ENCODE measurements around the gene RECQL.
A peak's percentile ranks its signal among the peaks of the same experiment; 100 is the strongest.

Gene RECQL, protein sequence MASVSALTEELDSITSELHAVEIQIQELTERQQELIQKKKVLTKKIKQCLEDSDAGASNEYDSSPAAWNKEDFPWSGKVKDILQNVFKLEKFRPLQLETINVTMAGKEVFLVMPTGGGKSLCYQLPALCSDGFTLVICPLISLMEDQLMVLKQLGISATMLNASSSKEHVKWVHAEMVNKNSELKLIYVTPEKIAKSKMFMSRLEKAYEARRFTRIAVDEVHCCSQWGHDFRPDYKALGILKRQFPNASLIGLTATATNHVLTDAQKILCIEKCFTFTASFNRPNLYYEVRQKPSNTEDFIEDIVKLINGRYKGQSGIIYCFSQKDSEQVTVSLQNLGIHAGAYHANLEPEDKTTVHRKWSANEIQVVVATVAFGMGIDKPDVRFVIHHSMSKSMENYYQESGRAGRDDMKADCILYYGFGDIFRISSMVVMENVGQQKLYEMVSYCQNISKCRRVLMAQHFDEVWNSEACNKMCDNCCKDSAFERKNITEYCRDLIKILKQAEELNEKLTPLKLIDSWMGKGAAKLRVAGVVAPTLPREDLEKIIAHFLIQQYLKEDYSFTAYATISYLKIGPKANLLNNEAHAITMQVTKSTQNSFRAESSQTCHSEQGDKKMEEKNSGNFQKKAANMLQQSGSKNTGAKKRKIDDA

GRCh38 chr12:21501258-21502163, at the start of gene RECQL, which contains the start of gene GOLT1B:
Gene RECQL (minus strand): TSS chr12:21501635. CDS start chr12:21499570, 2,065 bp downstream.
Gene GOLT1B (plus strand): TSS chr12:21501789. CDS start chr12:21501924, 135 bp downstream.
- peak; percentile 97 for DNase-seq (ENCODE audit: low spot score)

- DNase-seq (ENCODE audit: low spot score), result no peak
Measured at GRCh38 chr12:21547437-21547836, 46.0 kb upstream of the RECQL start.

GRCh38 chr12:21546716-21547115, 45.3 kb upstream of the RECQL start:
- no peak for DNase-seq (ENCODE audit: low spot score)

DNA sequence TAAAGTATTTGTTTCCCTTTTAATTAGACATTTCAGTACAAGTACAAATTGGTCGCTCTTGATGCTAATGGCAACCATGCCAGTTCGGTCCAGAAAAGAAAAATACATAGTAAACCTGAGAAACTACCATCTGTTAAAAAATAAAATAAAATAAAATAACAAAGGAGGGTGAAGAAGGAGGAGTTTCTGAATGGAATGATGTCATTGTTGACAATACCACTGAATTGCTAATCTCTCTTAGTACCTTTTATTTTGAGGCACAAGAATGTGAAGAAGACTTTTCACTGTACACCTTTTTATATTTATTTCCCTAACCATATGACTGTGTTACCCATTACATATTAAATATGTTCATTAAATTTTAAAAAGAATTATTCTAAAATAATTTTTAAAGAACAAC, 44.1 kb upstream of the RECQL start:
- no peak for DNase-seq (ENCODE audit: low spot score)

- DNase-seq (ENCODE audit: low spot score), result no peak
Measured at GRCh38 chr12:21543151-21543550, 41.7 kb upstream of the RECQL start.

DNA sequence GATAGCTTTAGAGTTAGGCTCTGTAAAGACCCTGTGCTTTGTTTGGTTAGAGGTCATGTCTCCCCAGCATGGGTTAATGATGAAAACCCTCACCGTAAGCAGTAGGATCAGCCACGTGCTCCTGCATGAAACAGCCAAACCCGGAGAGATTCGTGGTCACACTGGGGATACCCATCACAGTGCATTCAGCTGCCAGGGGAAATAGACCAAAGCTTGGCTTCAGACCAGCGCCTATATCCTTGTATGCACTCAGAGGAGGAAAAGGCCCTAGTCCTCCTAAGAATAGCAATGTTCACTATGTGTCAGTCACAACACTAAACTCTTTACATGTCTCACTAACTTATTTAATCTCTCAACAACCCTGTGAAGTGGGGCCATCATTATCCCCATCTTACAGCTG, 41.0 kb upstream of the RECQL start:
- no peak for DNase-seq (ENCODE audit: low spot score)

GRCh38 chr12:21541773-21542172, 40.3 kb upstream of the RECQL start:
- no peak for DNase-seq (ENCODE audit: low spot score)

DNA sequence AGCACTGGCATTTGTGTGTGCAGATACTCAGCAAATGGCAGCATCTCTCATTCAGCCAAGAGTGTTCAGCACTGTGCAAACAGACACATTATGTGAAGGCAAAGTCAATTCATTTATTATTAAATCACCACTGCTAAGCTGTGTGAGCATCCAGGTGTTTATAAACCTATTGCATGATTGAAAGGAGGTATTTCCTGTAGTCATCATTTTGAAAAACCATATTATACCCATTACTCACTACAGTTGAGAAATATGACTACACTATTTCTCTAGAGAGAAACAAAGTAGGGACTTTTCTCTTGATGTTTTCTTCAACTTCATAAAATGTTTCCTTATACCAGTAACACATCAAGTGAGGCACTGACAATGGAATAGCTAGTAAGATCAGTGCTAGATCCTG, 38.4 kb upstream of the RECQL start:
- no peak for DNase-seq (ENCODE audit: low spot score)

DNA sequence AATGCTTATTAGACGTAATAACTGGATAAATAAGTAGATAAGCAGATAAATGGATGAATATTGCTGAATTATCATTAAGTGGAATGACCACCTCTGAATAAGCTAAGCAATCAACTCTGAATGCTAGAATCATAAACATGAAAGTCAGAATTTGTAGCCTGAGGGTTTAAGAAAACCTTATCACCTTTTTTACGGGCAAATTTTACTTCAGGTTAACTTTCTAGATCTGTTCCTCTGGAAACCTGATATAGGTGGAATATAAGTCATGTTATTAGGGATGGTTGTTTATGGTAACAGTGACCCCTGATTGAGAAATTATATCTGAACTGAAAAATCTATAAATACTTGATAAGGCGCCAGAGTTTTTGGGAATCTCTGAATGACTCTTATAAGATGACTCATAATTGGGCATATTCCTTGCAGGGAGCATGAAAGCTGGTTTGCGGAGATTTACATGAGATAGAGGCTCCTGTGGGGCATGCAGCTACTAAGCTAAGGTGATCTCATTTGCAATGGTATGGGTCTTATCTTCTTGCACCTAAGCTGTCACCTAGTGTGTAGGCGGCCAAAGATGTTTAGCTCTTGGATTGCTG, 36.7 kb upstream of the RECQL start:
- no peak for DNase-seq (ENCODE audit: low spot score)

DNA sequence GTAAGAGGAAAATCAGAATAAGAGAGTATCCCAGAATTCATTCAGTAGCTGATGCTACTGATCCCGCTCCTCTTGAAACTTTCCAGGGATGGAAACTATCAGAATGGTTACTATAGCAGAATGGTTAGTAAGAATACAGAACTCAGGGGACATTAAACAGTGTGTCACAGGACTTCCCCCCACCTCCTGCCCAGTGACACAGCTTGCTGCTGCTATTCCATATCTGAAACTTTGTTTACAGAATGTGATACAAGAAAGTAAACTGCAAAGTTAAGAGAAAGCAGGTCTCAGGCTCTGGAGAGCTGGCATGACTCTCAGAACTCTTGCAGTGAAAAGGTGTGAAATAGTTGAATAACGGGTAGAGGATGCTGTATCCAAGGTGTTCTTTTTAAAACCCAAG, 28.0 kb upstream of the RECQL start:
- no peak for DNase-seq (ENCODE audit: low spot score)

GRCh38 chr12:21528953-21529352, 27.5 kb upstream of the RECQL start:
- DNase-seq (ENCODE audit: low spot score), result no peak

DNA sequence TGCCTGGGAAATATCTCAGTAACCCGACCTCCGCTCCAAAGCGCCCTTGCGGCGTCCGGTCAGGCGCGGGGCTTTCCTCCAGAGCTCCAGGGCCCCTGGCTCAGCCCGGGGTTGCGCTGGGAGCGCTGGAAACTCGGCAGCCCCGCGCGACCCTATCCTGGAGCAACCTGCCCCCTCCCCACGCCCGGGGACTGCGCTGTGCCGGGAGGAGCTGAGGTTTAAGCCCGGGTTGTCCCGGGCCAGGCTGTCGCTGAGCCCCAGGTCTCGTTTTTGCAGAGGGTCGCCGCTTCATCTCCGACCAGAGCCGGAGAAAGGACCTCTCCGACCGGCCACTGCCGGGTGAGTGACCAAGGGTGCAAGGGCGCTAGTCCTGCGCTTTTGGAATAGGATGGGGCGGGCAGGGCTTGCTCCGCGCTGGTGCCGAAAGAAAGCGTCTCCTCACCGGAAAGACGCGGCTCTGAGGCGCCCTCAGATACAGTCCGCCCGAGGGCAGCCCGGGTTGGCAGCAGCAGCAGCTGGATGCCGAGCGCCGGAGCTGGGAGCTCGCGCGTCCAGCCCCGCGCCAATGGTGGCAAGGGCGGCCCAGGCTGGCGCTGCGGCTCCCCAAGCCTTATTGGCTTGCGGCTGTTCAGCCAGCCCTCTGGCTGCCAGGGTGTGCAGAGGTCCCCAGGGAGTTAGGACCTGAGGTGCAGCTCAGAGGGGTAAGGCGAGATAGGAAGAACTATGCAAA, 26.2 kb upstream of the RECQL start:
- DNase-seq (ENCODE audit: low spot score), result peak; percentile 82

- DNase-seq (ENCODE audit: low spot score), result no peak
Measured at GRCh38 chr12:21526721-21527345, 25.4 kb upstream of the RECQL start.

- no peak for DNase-seq (ENCODE audit: low spot score)
Measured at GRCh38 chr12:21526053-21526452, 24.6 kb upstream of the RECQL start, which contains the start of gene SPX. Gene SPX (plus strand): TSS chr12:21526296. CDS start chr12:21526473, 177 bp downstream.

- DNase-seq (ENCODE audit: low spot score), result no peak
Measured at GRCh38 chr12:21523148-21523547, 21.7 kb upstream of the RECQL start.

- no peak for DNase-seq (ENCODE audit: low spot score)
Measured at GRCh38 chr12:21521541-21521940, 20.1 kb upstream of the RECQL start.

GRCh38 chr12:21518451-21518850, 17.0 kb upstream of the RECQL start:
- DNase-seq (ENCODE audit: low spot score), result no peak

DNA sequence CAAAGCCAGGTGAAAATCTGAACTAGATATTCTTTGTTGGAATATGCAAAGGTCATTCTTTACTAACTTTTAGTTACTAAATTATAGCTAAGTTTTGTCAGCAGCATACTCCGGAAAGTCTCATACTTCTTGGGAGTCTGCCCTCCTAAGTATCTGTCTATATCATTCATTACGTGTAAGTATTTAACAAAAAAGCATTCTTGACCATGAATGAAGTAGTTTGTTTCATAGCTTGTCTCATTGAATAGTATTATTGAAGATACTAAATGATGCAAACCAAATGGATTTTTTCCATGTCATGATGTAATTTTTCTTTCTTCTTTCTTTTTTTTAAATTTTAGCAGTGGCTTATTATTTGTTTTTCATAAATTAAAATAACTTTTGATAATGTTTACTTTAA, 14.8 kb upstream of the RECQL start:
- DNase-seq (ENCODE audit: low spot score), result no peak

- DNase-seq (ENCODE audit: low spot score), result no peak
Measured at GRCh38 chr12:21509768-21510167, 8.3 kb upstream of the RECQL start.

DNA sequence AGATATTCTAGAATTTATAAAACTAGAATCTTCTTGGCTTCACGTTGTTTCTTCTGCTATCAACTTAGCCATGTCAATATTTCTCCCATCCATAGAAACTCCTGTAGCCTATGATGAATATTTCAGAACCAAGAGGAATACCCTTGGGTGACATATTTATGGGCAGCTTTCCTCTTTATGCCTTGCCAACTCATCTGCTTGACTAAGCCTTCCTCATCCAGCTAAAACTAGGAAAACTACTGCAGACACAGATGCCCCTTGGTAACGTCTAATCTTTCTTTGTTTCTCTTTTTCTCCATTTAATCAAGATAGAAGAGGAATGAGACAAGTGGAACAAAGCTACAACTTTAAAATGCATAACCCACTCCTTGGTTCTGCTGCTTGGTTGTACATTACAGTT, 6.4 kb upstream of the RECQL start:
- no peak for DNase-seq (ENCODE audit: low spot score)

- DNase-seq (ENCODE audit: low spot score), result no peak
Measured at GRCh38 chr12:21505888-21506287, 4.5 kb upstream of the RECQL start.

Data from germinal center (tissue), 1 donor.